Measurements from ENCODE around the gene CSTPP1.

Gene CSTPP1

DNA sequence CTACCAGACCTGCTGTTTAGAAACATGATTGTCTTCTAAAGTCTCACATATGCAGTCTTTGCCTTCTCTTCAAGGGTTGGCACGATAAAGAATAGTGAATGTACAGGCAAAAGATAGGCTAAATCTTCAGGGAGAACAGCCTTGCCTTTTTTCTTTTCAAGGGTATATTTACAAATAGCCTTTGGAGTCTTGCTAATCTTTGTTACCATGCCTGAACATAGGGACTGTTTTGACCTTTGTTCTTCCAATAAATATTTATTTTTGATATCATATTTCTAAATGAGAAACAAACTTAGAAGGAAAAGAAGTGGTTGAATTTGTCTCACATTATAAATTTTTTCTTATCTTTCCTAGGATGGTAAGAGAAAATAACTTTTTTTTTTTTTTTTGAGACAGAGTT lies 12.7 kb downstream of the CSTPP1 start:
- TF ChIP-seq ZNF8 (CRISPR knock-in tag; IDR thresholded peaks at IDR 0.05) (no peak), ARNTL (CRISPR knock-in tag; IDR thresholded peaks at IDR 0.05; ENCODE audit: borderline replicate concordance, low read depth) (no peak), TOX (CRISPR knock-in tag; IDR thresholded peaks at IDR 0.05; ENCODE audit: borderline replicate concordance) (no peak)
- TF ChIP-seq, protein P1, sequence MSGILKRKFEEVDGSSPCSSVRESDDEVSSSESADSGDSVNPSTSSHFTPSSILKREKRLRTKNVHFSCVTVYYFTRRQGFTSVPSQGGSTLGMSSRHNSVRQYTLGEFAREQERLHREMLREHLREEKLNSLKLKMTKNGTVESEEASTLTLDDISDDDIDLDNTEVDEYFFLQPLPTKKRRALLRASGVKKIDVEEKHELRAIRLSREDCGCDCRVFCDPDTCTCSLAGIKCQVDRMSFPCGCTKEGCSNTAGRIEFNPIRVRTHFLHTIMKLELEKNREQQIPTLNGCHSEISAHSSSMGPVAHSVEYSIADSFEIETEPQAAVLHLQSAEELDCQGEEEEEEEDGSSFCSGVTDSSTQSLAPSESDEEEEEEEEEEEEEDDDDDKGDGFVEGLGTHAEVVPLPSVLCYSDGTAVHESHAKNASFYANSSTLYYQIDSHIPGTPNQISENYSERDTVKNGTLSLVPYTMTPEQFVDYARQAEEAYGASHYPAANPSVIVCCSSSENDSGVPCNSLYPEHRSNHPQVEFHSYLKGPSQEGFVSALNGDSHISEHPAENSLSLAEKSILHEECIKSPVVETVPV (CRISPR knock-in tag; IDR thresholded peaks at IDR 0.05), result no peak
- TF ChIP-seq, protein P2, sequence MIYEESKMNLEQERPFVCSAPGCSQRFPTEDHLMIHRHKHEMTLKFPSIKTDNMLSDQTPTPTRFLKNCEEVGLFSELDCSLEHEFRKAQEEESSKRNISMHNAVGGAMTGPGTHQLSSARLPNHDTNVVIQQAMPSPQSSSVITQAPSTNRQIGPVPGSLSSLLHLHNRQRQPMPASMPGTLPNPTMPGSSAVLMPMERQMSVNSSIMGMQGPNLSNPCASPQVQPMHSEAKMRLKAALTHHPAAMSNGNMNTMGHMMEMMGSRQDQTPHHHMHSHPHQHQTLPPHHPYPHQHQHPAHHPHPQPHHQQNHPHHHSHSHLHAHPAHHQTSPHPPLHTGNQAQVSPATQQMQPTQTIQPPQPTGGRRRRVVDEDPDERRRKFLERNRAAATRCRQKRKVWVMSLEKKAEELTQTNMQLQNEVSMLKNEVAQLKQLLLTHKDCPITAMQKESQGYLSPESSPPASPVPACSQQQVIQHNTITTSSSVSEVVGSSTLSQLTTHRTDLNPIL (CRISPR knock-in tag; IDR thresholded peaks at IDR 0.05; ENCODE audit: low read depth), result no peak
- TF ChIP-seq, protein P3, sequence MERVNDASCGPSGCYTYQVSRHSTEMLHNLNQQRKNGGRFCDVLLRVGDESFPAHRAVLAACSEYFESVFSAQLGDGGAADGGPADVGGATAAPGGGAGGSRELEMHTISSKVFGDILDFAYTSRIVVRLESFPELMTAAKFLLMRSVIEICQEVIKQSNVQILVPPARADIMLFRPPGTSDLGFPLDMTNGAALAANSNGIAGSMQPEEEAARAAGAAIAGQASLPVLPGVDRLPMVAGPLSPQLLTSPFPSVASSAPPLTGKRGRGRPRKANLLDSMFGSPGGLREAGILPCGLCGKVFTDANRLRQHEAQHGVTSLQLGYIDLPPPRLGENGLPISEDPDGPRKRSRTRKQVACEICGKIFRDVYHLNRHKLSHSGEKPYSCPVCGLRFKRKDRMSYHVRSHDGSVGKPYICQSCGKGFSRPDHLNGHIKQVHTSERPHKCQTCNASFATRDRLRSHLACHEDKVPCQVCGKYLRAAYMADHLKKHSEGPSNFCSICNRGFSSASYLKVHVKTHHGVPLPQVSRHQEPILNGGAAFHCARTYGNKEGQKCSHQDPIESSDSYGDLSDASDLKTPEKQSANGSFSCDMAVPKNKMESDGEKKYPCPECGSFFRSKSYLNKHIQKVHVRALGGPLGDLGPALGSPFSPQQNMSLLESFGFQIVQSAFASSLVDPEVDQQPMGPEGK (CRISPR knock-in tag; IDR thresholded peaks at IDR 0.05; ENCODE audit: borderline replicate concordance), result no peak
- no peak for ATAC-seq

DNA sequence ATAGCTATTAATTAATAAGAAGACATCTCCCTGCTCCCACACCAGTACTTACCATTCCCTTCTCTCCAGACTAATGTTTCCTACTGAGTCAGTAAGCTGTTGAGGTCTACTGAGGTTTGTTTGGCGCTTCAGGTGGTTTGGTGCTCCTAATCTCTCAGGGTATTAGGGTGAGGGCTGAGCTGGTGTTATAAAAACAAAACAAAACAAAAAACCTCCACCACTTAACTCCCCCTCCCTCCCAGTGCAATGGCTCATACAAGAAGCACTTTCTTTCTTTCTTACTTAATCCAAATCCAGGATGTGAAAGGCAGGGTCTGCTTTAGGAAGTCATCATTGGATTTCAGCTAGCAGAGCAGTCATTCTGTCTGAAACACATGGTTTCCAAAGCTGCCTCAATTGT lies 15.3 kb downstream of the CSTPP1 start:
- TF ChIP-seq, protein P2 (CRISPR knock-in tag; IDR thresholded peaks at IDR 0.05; ENCODE audit: low read depth), result no peak
- TF ChIP-seq TCF4 (CRISPR knock-in tag; IDR thresholded peaks at IDR 0.05; ENCODE audit: borderline replicate concordance) (no peak), BACH2 (CRISPR knock-in tag; IDR thresholded peaks at IDR 0.05; ENCODE audit: borderline replicate concordance) (no peak), RARB (CRISPR knock-in tag; IDR thresholded peaks at IDR 0.05) (no peak), ZFP30 (CRISPR knock-in tag; IDR thresholded peaks at IDR 0.05) (no peak), OSR1 (CRISPR knock-in tag; IDR thresholded peaks at IDR 0.05) (no peak), ZFP3 (CRISPR knock-in tag; IDR thresholded peaks at IDR 0.05) (no peak), ZNF565 (CRISPR knock-in tag; conservative IDR thresholded peaks at IDR 0.05; ENCODE audit: low read depth) (no peak), ESRRG (CRISPR knock-in tag; IDR thresholded peaks at IDR 0.05) (no peak), CSDC2 (CRISPR knock-in tag; IDR thresholded peaks at IDR 0.05) (no peak), TOX (CRISPR knock-in tag; IDR thresholded peaks at IDR 0.05; ENCODE audit: borderline replicate concordance) (no peak), ZNF70 (CRISPR knock-in tag; IDR thresholded peaks at IDR 0.05) (no peak), GLIS3 (CRISPR knock-in tag; IDR thresholded peaks at IDR 0.05) (no peak), ZNF8 (CRISPR knock-in tag; IDR thresholded peaks at IDR 0.05) (no peak), ARNTL (CRISPR knock-in tag; IDR thresholded peaks at IDR 0.05; ENCODE audit: borderline replicate concordance, low read depth) (no peak), ISL1 (CRISPR knock-in tag; IDR thresholded peaks at IDR 0.05) (no peak), PPARA (CRISPR knock-in tag; IDR thresholded peaks at IDR 0.05; ENCODE audit: borderline replicate concordance) (no peak), SNAI2 (CRISPR knock-in tag; IDR thresholded peaks at IDR 0.05) (no peak)
- TF ChIP-seq, protein P3 (CRISPR knock-in tag; IDR thresholded peaks at IDR 0.05; ENCODE audit: borderline replicate concordance), result no peak
- TF ChIP-seq, protein P1 (CRISPR knock-in tag; IDR thresholded peaks at IDR 0.05), result no peak
- no peak for ATAC-seq

DNA sequence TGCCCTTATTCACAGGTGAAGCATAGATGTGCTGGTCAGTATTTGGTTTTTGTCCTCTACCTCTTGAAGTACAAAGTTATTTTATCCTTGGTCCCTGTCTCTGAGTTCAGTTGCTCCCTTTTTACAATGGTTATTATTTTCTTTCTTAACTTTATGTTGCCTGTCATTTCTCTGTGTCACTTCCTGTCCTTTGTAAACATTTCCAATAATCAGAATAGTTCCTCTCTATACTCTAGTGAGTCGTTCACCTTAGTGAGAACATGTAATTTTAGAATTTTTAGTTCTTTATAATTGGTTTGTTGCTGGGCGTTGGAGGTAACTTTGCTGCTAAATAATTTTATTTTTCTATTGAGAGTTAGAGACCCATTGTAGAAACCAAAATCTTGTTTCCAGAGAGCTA lies 16.0 kb downstream of the CSTPP1 start:
- ATAC-seq, result no peak
- TF ChIP-seq ISL1 (CRISPR knock-in tag; IDR thresholded peaks at IDR 0.05) (no peak), PPARA (CRISPR knock-in tag; IDR thresholded peaks at IDR 0.05; ENCODE audit: borderline replicate concordance) (no peak), OSR1 (CRISPR knock-in tag; IDR thresholded peaks at IDR 0.05) (no peak), ZFP30 (CRISPR knock-in tag; IDR thresholded peaks at IDR 0.05) (no peak), ZNF565 (CRISPR knock-in tag; conservative IDR thresholded peaks at IDR 0.05; ENCODE audit: low read depth) (no peak), CSDC2 (CRISPR knock-in tag; IDR thresholded peaks at IDR 0.05) (no peak), ZNF8 (CRISPR knock-in tag; IDR thresholded peaks at IDR 0.05) (no peak), GLIS3 (CRISPR knock-in tag; IDR thresholded peaks at IDR 0.05) (no peak), ZNF70 (CRISPR knock-in tag; IDR thresholded peaks at IDR 0.05) (no peak), TOX (CRISPR knock-in tag; IDR thresholded peaks at IDR 0.05; ENCODE audit: borderline replicate concordance) (no peak), BACH2 (CRISPR knock-in tag; IDR thresholded peaks at IDR 0.05; ENCODE audit: borderline replicate concordance) (no peak)
- TF ChIP-seq, protein P2 (CRISPR knock-in tag; IDR thresholded peaks at IDR 0.05; ENCODE audit: low read depth), result no peak
- TF ChIP-seq, protein P4, sequence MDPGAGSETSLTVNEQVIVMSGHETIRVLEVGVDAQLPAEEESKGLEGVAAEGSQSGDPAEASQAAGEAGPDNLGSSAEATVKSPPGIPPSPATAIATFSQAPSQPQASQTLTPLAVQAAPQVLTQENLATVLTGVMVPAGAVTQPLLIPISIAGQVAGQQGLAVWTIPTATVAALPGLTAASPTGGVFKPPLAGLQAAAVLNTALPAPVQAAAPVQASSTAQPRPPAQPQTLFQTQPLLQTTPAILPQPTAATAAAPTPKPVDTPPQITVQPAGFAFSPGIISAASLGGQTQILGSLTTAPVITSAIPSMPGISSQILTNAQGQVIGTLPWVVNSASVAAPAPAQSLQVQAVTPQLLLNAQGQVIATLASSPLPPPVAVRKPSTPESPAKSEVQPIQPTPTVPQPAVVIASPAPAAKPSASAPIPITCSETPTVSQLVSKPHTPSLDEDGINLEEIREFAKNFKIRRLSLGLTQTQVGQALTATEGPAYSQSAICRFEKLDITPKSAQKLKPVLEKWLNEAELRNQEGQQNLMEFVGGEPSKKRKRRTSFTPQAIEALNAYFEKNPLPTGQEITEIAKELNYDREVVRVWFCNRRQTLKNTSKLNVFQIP (CRISPR knock-in tag; IDR thresholded peaks at IDR 0.05; ENCODE audit: borderline replicate concordance, low read depth), result no peak
- TF ChIP-seq, protein P3 (CRISPR knock-in tag; IDR thresholded peaks at IDR 0.05; ENCODE audit: borderline replicate concordance), result no peak
